Measurements from ENCODE around the gene DSC3.

DNA sequence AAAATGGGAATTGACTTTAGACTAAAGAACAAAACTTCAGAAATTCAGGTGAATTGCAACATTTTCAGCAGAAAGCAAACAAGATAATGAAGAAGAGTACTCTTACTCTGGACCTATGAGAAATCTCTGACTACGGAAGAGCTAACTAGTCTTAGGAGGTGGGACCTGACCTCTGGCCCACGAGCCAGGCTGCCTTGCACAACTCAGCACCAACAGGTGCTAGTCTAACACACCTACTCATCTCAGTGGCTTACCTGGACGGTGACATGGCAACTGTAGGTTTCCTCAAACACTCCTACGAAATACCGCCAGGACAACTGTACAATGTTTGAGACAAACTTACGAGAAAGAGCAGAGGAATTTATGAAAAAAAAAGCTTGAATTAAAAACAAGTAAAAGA lies 3.1 kb upstream of the DSC3 start:
- TF ChIP-seq MEF2D (tag; conservative IDR thresholded peaks at IDR 0.05; ENCODE audit: low read depth) = no peak
- TF ChIP-seq ZNF184 (CRISPR knock-in tag; IDR thresholded peaks at IDR 0.05) = no peak
- TF ChIP-seq, protein P1, sequence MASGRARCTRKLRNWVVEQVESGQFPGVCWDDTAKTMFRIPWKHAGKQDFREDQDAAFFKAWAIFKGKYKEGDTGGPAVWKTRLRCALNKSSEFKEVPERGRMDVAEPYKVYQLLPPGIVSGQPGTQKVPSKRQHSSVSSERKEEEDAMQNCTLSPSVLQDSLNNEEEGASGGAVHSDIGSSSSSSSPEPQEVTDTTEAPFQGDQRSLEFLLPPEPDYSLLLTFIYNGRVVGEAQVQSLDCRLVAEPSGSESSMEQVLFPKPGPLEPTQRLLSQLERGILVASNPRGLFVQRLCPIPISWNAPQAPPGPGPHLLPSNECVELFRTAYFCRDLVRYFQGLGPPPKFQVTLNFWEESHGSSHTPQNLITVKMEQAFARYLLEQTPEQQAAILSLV (tag; IDR thresholded peaks at IDR 0.05) = no peak
- TF ChIP-seq SMAD3 (CRISPR knock-in tag; conservative IDR thresholded peaks at IDR 0.05) = no peak
- TF ChIP-seq MYC (IDR thresholded peaks at IDR 0.05; ENCODE audit: low read depth, low read length) = no peak
- TF ChIP-seq MYC (CRISPR knock-in tag; IDR thresholded peaks at IDR 0.05; ENCODE audit: borderline replicate concordance, low read depth) = no peak
